Nucleus accumbens (tissue), 56 donors: Measurements from ENCODE around the gene KRTAP4-3.
"Not testable (repeated sequence)": the region's sequence is repeated elsewhere in the genome, so short reads cannot be mapped to it uniquely, and the experiment has no call there.

Source experiments
- DNase-seq, 56 donors: peaks; one replicate each; lab custom pipeline; 2025; lab: John Stamatoyannopoulos, UW

Gene KRTAP4-3

DNA sequence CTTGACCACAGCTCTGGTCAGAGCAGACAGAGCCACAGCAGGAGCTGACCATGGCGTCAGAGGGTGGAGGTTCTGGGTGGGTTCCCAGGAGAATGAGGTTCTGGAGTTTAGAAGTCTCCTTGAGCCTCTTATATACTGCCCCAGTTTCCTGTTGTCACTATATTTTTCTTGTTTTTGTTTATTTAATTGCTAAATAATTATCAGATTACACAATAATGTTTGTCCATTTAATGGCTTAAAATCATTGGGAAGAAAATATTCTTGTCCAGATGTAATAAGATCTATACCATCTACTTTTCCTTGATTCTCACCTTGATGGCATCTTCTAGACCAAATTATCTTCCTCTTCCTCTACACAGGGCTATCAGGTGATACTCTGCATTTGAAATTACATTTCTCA, at the start of gene KRTAP4-3:
Gene KRTAP4-3, minus strand, starts transcription at position 101 of the 400 bp plus-strand sequence. Its CDS starts 49 bp downstream, at position 52.
- DNase-seq = no peak

DNA sequence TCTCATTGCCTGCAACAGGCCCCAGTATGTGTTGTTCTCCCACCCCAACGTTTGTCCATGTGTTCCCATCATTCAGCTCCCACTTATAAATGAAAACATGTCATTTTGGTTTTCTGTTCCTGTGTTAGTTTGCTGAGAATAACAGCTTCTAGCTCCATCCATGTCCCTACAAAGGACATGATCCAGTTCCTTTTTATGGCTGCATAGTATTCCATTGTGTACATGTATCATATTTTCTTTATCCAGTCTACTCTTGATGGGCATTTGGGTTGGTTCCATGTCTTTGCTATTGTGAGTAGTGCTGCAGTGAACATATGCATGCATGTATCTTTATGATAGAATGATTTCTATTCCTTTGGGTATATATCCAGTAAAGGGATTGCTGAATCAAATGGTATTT, 47.7 kb upstream of the KRTAP4-3 start:
- DNase-seq = no peak

DNA sequence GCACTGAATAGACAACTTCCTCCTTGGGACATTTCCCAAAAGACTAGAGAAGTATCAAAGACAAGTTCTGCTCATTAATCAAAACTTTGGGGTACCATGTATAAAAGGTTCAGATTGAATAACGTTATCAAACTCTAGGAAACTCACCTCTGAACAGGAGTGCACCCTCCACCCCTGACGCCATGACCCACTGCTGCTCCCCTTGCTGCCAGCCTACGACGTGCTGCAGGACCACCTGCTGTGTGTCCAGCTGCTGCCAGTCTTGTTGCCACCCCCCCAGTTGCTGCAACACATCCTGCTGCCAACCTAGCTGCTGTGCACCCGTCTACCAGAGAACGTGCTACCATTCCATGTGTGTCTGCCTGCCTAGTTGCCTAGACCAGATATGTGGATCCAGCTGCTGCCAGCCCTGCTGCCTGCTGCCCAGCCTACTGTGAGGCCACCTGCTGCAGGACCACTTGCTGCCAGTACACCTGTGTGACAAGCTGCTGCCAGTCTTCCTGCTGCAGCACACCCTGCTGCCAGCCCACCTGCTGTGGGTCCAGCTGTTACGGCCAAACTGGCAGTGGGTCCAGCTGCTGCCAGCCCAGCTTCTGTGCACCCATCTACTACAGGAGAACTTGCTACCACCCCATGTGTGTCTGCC, 44.6 kb upstream of the KRTAP4-3 start:
- DNase-seq = no peak

DNA sequence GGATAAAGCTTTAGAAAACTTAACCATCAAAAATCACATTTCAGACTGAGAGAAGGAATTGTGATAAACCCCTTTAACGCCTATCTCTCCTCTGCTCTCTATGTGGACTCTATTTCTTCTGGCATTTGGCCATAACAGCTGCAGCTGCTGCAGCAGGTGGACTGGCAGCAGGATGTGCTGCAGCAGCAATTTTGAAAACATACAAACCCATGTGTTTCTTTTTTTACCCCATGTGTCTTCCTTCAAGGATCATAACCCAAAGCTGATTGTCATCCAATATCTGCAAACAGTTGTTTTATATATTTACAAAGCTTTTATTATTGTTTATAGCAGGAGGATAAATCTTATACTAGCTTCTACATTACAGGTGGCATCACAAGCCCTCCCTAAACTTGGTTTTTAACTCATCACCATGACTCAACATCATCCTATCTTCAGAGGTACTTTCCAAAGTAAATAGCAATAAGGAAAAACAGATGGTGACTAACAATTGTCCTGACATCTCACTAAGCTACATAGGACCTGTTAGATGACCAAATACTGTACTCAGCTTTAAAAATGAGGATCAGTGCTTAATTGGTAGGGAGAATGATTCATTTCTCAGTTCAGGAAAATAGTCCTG, 43.9 kb upstream of the KRTAP4-3 start:
- DNase-seq = no peak

DNA sequence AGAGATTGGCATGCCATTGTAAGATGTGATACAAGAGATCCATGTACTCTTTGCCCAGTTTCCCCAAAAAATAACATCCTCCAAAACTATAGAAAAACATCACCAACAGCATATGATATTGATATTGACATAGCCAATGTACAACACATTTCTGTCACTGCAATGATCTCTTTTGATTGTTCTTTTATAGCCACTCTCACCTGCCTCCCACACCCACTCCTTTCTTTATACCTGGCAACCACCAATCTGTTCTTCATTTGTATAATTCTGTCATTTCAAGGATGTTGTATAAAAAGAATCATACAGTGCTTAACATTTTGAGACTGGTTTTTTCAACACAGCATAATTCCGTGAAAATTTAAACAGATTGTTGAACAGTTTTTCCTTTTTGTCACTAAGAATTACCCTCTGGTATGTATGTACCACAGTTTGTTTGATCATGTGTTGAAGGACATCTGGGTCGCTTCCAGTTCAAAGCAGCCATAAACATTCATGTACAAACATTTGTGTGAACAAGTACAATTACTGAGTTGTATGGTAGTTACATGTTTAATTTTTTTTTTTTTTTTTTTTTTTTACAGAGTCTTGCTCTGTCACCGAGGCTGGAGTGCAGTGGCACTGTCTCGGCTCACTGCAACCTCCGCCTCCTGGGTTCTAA, 31.5 kb upstream of the KRTAP4-3 start:
- DNase-seq = no peak

DNA sequence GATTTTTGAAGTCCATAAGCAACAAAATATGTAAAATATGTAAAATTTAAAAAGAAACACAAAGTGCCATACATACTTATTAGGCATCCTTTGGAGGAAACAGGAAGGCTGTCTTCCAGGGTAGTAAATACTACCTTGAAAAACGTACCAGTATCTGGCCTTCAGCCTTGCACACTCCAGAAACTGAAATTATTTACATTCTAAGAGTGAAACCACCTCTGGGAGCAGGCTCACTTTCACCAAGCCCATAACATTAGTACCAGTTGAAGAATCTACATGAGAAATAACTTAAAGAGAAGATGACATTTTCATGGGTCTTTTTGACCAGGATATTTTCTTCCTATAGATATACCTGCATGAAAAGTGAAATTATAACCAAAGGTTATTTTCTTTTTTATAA, 28.0 kb upstream of the KRTAP4-3 start:
- DNase-seq = no peak

DNA sequence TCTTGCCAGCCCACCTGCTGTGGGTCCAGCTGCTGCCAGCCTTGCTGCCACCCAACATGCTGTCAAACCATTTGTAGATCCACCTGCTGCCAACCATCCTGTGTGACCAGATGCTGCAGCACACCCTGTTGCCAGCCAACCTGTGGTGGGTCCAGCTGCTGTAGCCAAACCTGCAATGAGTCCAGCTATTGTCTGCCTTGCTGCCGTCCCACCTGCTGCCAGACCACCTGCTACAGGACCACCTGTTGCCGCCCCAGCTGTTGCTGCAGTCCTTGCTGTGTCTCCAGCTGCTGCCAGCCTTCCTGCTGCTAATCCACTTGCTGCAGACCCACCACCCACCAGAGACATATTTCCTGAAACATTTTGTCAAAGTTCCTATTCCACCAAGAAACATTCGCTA, 22.3 kb upstream of the KRTAP4-3 start:
- DNase-seq = no peak

DNA sequence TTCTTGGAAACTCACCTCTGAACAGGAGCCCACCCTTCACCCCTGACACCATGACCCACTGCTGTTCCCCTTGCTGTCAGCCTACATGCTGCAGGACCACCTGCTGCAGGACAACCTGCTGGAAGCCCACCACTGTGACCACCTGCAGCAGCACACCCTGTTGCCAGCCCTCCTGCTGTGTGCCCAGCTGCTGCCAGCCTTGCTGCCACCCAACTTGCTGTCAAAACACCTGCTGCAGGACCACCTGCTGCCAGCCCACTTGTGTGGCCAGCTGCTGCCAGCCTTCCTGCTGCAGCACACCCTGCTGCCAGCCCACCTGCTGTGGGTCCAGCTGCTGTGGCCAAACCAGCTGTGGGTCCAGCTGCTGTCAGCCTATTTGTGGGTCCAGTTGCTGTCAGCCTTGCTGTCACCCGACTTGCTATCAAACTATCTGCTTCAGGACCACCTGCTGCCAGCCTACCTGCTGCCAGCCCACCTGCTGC, 21.9 kb upstream of the KRTAP4-3 start, which contains the start of gene KRTAP9-1:
Gene KRTAP9-1, plus strand, starts transcription at position 51 of the 482 bp plus-strand sequence. Its CDS starts 0 bp downstream, at position 51.
- not testable (repeated sequence) for DNase-seq

DNA sequence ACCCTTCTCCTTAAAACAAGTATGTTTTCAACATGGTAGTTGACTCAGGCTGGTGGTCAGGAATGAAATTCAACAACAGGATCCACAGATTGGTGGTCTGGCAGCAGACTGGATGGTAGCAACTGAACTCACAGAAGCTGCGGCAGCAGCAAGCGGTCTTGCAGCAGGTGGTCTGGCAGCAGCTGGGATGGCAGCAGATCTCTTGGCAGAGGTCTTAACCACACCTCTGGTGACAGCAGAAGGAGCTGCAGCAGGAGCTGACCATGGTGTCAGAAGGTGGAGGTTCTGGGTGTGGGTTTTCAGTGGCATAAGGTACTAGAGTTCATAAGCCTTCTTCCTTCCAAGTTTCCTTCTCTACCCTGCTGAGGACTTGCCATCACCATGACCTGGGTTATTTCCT, 18.9 kb upstream of the KRTAP4-3 start:
- DNase-seq = no peak

DNA sequence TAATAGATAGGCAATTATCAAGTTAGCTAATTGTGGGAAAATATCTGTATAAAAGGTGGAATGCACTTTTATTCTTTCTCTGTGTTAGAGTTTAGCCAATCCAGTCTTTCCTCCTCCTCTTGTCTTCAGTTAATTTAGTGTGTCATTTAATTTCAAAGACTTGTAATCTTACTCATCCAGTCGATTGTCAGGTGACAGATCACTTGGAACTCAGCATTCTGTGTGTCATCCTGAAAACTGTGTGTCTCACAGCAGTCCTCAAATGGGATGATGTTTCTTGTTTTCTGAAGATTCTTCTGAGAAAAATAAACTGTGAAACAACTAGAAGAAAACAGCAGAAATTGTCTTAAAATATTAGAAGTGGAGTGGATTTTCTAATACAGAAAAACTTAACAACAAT, 17.0 kb upstream of the KRTAP4-3 start:
- DNase-seq = no peak

DNA sequence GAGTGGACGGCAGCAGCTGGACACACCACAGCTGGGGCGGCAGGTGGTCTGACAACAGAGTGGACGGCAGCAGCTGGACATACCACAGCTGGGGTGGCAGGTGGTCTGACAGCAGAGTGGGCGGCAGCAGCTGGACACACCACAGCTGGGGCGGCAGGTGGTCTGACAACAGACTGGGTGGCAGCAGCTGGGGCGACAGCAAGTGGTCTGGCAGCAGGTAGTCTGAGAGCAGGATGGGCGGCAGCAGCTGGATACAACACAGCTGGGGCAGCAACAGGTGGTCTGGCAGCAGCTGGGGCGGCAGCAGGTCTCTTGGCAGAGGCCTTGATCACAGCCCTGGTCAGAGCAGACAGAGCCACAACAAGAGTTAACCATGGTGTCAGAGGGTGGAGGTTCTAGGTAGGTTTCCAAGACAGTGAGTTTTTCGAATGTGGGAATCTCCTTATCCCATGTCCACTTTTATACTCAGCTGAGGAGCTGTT, 16.5 kb upstream of the KRTAP4-3 start, which contains the start of gene KRTAP4-1:
Gene KRTAP4-1, minus strand, starts transcription at position 432 of the 482 bp plus-strand sequence. Its CDS starts 57 bp downstream, at position 375.
- no peak for DNase-seq

DNA sequence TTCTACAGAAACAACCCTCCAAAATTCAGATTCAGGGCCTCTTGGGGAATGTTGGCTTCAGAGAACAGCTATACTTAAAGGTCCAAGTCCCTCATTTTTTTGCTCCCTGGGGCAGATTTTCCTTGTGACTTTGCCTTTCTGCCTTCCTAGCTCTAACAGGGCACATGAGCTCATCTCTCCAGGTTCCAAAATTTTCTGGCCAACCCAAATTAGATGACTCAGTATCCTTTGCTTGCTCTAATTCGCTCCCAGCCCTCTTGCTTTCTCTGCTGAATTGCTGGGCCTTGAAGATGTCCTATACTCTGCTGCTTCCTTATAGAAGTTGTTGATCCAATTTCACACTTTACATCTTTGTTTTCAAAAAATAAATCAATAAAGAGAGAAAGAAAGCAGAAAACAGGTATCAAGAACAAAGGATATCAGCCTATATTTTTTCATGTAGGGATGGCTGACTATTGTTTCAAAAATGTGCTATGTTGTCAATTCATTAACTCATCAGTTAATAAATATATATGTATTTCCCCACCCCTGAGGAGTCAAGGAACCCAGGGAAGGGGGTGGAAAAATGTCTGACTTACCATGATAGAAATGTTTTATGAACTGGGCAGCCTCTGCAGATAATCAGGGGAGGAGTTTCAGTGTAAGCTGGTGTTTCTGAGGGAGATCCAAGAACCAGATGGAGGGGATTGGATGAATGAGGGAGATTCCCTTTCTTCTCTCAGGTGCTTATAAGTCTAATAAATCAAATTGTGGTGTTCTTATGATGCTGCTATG, 11.0 kb upstream of the KRTAP4-3 start:
- DNase-seq = no peak

DNA sequence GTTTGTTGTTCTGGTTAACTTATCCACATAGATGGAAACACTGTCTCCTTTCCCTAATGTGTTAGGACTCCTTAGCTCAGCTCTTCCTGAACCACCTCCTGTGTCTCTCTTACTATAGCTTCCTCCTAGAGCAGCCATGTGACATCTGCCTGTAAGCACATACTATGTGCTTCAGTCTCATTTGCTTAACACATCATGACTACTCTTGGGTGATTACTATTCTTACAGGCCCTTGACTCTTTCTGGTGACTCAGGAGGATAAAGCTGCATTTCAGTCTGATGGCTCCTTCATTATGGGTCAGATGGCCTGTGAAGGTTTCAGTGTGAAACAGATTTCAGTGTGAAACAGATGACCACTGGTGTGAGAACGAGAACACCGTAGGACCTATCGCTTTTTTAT, 10.3 kb upstream of the KRTAP4-3 start:
- no peak for DNase-seq

DNA sequence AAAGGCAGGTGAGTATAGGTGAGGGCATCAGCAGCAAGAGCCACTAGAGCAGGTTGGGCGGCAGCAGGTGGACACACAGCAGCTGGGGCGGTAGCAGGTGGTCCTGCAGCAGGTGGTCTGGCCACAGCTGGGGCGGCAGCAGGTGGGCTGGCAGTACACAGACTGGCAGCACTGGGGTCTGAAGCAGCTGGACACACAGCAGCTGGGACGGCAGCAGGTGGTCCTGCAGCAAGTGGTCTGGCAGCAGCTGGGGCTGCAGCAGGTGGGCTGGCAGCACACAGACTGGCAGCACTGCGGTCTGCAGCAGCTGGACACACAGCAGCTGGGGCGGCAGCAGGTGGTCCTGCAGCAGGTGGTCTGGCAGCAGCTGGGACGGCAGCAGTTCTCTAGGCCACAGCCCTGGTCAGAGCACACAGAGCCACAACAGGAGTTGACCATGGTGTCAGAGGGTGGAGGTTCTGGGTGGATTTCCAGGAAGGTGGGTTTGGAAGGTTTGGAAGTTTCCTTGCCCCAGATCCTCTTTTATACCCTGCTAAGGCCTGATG, 9.8 kb upstream of the KRTAP4-3 start, which contains the start of gene KRTAP4-2:
Gene KRTAP4-2, minus strand, starts transcription at position 495 of the 545 bp plus-strand sequence. Its CDS starts 57 bp downstream, at position 438.
- no peak for DNase-seq

DNA sequence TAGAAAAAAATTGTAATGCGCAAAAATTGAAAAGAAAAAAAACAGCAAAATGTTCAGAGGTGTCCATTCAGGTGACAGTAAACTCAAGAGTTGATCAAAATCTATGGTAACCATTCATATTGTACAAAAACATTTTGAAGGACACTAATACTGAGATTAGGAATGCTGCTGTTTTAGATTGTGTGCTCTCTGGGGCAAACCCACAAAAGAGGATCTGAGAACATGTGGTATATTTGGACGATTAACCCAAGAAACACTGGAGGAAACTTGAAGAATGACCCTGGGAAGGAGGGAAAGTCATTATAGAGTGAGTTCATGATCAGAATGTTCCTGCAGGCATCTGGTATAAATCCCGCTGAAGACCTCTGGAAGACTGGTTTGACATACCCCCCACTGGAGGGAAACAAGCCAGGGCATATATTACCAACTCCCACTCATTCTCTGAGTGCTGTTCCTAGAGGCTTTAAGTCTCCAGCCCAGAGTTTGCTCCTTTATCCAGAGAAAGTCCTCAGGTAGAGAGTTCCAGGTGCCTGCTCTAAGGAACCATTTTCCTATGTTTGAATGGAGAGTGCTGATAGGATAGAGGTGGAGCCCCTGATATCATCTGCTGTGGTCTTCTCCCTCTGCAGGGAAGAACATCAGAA, 8.8 kb upstream of the KRTAP4-3 start:
- no peak for DNase-seq

DNA sequence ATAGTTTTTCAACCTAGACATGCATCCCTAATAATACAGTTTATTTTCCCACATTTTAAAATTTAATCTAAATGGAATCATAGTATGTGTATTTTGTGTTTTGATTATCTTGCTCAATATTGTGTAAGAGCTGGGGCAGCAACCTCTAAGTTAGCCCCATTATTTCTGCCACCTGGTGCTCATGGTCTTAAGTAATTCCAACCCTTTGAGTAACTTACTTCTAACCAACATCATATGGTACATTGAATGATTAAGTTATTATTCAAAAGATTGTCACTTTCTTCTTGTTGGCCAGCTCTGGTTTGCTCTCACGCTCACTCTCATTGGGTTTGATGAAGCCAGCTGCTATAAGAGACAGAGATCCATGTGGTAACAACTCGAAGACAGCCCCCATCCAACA, 3.9 kb upstream of the KRTAP4-3 start:
- DNase-seq = no peak

DNA sequence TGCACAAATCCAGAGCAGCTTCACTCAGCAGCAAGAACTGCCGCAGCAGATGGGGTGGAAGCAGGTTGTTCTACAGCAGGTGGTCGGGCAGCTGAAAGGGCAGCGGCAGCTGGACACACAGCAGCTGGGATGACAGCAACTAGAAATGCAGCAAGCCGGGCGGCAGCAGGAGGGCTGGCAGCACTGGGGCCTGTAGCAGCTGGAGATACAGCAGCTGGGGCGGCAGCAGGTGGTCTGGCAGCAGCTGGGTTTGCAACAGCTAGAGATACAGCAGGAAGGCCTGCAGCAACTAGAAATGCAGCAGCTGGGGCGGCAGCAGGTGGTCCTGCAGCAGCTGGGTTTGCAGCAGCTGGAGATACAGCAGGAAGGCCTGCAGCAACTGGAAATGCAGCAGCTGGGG, 460 bp downstream of the KRTAP4-3 start:
- no peak for DNase-seq

DNA sequence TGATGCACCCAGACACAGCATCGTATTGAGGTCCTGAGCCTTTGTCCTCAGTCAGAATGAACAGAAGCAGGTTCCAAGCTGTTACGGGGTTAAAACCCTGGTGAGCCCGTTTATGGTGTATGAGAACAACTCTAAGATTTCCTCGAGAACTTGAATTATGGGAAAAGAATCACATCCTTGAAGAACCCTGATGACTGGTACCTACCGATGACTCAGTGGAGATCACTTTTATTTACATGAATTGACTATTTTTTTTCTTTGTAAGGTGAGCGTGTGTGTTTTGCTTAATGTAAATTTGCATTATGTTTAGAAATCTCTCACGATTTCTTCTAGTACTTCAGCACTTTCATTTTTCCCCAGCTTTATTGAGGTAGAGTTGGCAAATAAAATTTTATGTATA, 4.2 kb downstream of the KRTAP4-3 start:
- no peak for DNase-seq

DNA sequence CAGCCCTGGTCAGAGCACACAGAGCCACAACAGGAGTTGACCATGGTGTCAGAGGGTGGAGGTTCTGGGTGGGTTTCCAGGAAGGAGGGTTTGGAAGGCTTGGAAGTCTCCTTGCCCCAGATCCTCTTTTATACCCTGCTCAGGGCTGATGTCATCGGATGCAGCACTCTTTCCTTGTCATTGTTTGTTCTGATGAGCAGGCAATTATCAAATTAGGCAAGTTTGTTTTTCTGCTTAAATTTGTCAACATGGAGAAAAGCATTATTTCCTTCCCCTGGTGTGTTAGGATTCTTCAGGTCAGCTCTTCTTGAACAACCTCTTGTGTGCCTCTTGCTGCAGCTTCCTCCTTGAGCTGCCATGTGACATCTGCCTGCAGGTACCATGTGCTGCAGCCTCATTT, 7.4 kb downstream of the KRTAP4-3 start, which contains the start of gene KRTAP4-4:
Gene KRTAP4-4, minus strand, starts transcription at position 101 of the 400 bp plus-strand sequence. Its CDS starts 57 bp downstream, at position 44.
- DNase-seq = no peak
